ENCODE measurements around the gene KCNS3. TPM values are rescaled to one million over a fixed set of nuclear protein-coding genes. Genes with fewer than 3 reads are reported as not detected.

Gene KCNS3
- total and polyA plus RNA-seq, 10 donors = 0.41 to 2.6 (median 1.0) TPM

- Histone ChIP-seq H3K36me3 (no peaks in the 10 kb centered on the region), H3K9me3 (peaks cover 0 to 14% (median 9%) of the 10 kb centered on the region in 8 donors), H3K27me3 (replicated peaks in 1 of 7) (no peaks in the 10 kb centered on the region), H3K27ac (no peak overlapping the region), H3K4me1 (no peaks in the 10 kb centered on the region), H3K4me3 (no peak overlapping the region)
- intact Hi-C loops (cut with DNase I; ENCODE audit: low total_unique reads) = no loop called here
- 72 to 95% (median 90%) methylated on average over 1 of the region's 1 CpG for WGBS, 5 donors
- TF ChIP-seq CTCF (IDR thresholded peaks at IDR 0.05 in 8 of 11, conservative IDR thresholded peaks at IDR 0.05 in 3 of 11) (no peak), POLR2A (IDR thresholded peaks at IDR 0.05) (no peak), POLR2AphosphoS5 (IDR thresholded peaks at IDR 0.05) (no peak)
- DNase-seq = no peak
These were observed 58.1 kb downstream of the KCNS3 start for GRCh38 chr2:17936599-17936998.

- H3K9me3 ChIP-seq = peaks cover 0 to 14% (median 9%) of the 10 kb centered on the region in 8 donors
- intact Hi-C loops (cut with DNase I; ENCODE audit: low total_unique reads) = no loop called here
- H3K27me3 ChIP-seq (replicated peaks in 1 of 7) = no peaks in the 10 kb centered on the region
- TF ChIP-seq POLR2AphosphoS5 (IDR thresholded peaks at IDR 0.05) (no peak), CTCF (IDR thresholded peaks at IDR 0.05 in 8 of 11, conservative IDR thresholded peaks at IDR 0.05 in 3 of 11) (no peak), POLR2A (IDR thresholded peaks at IDR 0.05) (no peak)
- 59 to 81% (median 67%) methylated on average over 2 of the region's 2 CpGs for WGBS, 5 donors
- no peaks in the 10 kb centered on the region for H3K4me1 ChIP-seq
- H3K27ac ChIP-seq = no peak overlapping the region
- DNase-seq = no peak
- H3K36me3 ChIP-seq = no peaks in the 10 kb centered on the region
- no peak overlapping the region for H3K4me3 ChIP-seq
These were observed 61.7 kb downstream of the KCNS3 start for GRCh38 chr2:17940091-17940630.

GRCh38 chr2:17943444-17943843 lies 65.0 kb downstream of the KCNS3 start:
- Histone ChIP-seq H3K36me3 (no peaks in the 10 kb centered on the region), H3K27ac (no peak overlapping the region), H3K4me3 (no peak overlapping the region), H3K9me3 (peaks cover 0 to 6% (median 3%) of the 10 kb centered on the region in 8 donors), H3K27me3 (replicated peaks in 1 of 7) (no peaks in the 10 kb centered on the region), H3K4me1 (no peaks in the 10 kb centered on the region)
- DNase-seq = no peak
- intact Hi-C loops (cut with DNase I; ENCODE audit: low total_unique reads) = no loop called here
- 41 to 80% (median 77%) methylated on average over 3 to 4 of the region's 4 CpGs for WGBS, 5 donors
- TF ChIP-seq CTCF (IDR thresholded peaks at IDR 0.05 in 8 of 11, conservative IDR thresholded peaks at IDR 0.05 in 3 of 11) (no peak), POLR2A (IDR thresholded peaks at IDR 0.05) (no peak), POLR2AphosphoS5 (IDR thresholded peaks at IDR 0.05) (no peak)

GRCh38 chr2:17947113-17947512 lies 68.6 kb downstream of the KCNS3 start:
- Histone ChIP-seq H3K4me3 (no peak overlapping the region), H3K9me3 (no peaks in the 10 kb centered on the region), H3K27me3 (replicated peaks in 1 of 7) (no peaks in the 10 kb centered on the region), H3K27ac (no peak overlapping the region), H3K36me3 (no peaks in the 10 kb centered on the region), H3K4me1 (no peaks in the 10 kb centered on the region)
- intact Hi-C loops (cut with DNase I; ENCODE audit: low total_unique reads) = no loop called here
- WGBS, 5 donors = 67 to 75% (median 69%) methylated on average over 3 of the region's 3 CpGs
- DNase-seq = no peak
- TF ChIP-seq POLR2A (IDR thresholded peaks at IDR 0.05) (no peak), CTCF (IDR thresholded peaks at IDR 0.05 in 8 of 11, conservative IDR thresholded peaks at IDR 0.05 in 3 of 11) (no peak), POLR2AphosphoS5 (IDR thresholded peaks at IDR 0.05) (no peak)
